HG02938 (cell line): Measurements from ENCODE around the gene FGF16.
"Not testable (repeated sequence)": the region's sequence is repeated elsewhere in the genome, so short reads cannot be mapped to it uniquely, and the experiment has no call there.

Source experiments
- ATAC-seq: cut with Tn5 transposase; IDR thresholded peaks from one replicate; pipeline ENCODE4 v1.9.1; 2021; ENCODE audit warnings: mild to moderate bottlenecking, moderate library complexity; ENCODE audit not compliant: unreplicated experiment

The FGF16 gene

DNA sequence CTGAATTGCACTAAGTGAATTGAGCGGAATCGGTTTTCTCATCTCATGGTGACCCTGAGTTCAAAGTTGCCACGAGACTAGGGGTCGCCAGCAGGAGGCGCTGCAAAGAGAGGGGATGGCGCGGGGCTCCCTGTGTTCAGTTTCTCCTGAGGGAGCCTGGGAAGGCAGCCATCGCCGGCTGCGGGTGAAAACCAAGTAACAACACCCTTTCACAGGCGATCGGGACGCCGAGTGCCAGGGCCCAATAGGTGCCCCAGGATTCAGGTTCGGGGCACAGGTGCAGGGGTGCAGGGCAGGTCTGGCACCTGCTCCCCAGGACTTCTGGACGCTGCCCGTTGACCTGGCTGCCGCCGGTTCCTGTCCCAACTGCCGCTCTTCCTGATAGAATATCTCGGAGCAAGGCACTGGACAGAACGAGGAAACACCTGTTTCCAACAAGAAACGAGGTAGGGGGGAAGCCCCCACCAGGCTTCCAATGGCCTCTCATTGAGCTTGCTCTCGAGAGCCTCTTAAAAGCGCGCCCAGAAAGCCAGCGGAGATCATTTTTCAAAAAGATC is 1.1 kb upstream of the FGF16 start:
- ATAC-seq, result no peak

DNA sequence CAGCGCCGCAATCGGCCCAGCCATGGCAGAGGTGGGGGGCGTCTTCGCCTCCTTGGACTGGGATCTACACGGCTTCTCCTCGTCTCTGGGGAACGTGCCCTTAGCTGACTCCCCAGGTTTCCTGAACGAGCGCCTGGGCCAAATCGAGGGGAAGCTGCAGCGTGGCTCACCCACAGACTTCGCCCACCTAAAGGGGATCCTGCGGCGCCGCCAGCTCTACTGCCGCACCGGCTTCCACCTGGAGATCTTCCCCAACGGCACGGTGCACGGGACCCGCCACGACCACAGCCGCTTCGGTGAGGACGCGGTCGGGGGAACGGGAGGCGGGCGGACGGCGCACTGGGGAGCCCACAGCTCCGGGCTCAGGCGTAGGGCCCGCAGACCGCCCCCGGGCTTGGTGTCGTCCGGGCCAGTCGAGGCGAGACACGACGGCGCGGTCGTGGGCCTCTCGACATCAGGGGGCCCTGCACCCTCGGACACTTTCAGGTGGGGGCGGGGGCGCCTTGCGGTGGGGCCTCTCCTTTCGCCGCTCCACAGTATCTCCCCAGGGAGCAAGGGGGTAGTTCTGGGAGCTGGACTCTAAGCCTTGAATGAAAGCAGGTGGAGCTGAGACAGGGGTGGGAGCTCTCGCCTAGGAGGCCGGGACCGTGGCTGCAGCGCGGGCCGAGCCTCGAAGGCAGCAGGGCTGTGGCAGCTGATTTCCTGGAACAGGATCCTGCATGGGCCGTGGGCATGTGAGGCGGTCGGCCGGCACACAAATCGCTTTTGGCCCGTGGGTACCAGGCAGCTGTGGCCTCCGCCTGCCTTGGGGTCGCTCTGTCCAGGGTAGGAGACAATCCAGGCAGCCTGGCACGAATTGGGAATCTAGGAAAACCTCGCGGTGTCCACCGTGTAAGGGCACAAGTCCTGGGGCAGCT is 722 bp downstream of the FGF16 start:
- no peak for ATAC-seq

DNA sequence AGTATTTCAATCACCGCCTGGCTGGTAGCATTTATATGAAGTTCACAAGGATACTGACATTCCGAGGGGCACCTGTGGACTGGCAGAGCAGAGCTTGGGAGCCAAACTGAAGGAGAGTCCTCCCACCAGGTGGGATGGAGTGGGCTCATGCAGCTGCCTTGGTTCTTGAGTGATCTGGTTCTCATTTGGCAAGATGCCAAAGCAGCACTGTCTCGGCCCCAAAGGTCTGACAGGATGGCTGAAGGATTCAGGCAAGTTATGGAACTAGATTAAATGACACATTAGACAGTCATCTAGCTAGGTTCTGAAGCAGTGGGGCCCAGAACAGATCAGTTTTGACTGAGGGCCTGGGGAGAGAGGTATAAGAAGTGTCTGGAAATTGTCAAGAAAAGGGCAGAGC is 3.2 kb downstream of the FGF16 start:
- no peak for ATAC-seq

DNA sequence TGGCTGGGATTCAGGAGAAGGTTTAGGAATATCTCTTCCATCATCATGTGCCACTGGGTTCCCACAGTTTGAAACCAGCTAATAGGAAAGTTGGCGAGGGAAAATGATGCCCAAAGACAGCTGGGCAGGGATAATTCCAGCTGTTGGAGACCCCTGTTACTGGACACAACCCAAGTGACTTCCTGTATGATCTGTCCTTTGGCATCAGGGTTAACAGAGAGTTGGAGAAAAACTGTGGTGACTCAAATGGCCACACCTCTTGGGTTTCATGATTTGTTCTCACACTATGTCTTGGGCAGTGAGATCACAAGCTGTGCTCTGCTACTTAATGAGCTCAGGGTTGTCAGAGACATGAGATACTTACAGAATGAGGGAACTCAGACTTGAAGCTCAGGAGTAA is 3.8 kb downstream of the FGF16 start:
- ATAC-seq, result no peak

DNA sequence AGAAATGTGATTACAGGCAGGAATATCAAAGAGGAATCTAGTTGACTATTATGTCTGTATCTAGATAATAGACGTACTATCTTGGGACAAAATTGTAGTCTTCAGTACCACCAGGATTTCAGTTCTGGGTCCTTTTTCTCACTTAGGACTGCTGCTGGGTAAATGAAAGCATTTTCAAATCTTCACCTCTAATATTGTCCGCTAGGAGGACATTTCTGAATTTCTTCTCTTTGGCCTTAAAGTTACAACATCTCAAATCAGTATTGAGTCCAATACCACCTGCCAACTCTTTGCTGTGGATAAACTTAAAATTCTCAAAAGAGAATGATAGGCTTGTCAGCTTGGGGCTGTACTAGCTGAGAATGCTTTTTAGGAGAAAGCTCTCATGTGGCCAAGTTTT is 6.0 kb downstream of the FGF16 start:
- ATAC-seq, result no peak

DNA sequence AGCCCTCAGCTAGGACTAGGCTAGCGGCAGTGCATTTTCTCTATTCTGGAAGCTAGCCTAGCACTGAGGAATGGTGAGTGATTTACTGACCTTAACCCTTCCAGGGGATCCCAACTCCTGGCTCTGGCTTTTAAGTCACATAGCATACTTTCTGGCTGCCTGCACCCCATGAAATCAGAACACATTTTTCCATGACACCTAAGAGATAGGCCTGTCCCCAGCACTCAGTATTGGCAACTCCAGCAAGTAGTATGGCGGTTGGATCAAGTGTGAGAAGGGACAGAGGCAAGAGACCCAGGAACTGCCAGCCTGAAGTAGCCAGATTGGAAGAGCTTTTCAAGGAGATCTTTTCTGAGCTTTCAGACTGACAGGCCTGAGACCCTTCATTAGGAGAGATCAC is 8.2 kb downstream of the FGF16 start:
- no peak for ATAC-seq

DNA sequence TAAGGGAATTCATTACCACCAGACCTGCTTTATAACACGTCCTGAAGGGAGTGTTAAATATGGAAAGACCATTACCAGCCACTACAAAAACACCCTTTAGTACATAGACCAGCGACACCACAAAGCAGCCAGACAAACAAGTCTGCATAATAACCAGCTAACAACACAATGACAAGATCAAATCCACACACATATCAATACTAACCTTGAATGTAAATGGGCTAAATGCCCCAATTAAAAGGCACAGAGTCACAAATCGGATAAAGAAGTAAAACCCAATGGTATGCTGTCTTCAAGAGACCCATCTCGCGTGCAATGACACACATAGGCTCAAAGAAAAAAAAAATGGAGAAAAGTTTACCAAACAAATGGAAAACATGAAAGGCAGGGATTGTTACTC is 36.9 kb downstream of the FGF16 start:
- no peak for ATAC-seq

DNA sequence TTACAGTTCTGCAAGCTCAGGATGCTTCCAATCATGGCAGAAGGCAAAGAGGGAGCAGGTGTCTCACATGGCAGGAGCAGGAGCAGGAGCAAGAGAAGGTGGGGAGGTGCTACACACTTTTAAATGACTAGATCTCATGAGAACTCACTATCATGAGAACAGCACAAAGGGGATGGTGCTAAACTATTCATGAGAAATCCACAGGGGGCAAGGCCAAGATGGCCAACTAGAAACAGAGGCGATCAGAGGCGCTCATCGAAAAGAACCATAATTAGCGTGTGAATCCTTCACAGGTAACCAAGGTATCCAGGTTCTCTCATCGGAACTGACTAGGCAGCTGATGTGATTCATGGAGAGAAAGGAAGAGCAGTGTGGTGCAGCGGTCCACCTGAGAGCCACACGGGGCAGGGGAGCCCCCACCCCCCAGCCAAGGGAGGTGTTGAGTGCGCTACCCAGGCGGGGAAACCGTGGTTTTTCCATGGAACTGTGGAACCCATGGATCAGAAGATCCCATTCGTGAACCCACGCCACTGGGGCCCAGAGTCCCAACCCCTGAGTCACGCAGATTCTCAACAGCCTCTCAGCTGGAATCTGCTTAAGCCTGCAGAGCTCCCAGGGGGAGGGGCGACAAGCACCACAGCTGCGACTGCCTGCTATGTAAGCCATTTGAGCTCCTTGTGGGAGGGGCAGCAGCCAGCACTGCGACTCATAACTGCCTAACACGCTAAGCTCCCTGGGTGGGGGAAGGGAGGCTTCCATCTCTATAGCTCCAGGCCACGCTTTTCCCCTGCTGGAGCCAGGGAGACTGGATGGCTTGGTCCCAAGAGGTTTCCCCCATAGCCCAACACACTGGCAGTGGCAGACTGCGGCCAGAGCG is 46.7 kb downstream of the FGF16 start:
- ATAC-seq, result no peak

DNA sequence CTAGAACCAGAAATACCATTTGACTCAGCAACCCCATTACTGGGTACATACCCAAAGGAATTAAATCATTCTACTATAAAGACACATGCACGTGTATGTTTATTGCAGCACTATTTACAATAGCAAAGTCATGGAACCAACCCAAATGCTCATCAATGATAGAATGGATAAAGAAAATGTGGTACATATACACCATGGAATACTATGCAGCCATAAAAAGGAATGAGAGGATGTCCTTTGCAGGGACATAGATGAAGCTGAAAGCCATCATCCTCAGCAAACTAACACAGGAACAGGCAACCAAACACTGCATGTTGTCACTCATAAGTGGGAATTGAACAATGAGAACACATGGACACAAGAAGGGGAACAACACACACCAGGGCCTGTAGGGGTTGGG is 53.0 kb downstream of the FGF16 start:
- ATAC-seq, result not testable (repeated sequence)

DNA sequence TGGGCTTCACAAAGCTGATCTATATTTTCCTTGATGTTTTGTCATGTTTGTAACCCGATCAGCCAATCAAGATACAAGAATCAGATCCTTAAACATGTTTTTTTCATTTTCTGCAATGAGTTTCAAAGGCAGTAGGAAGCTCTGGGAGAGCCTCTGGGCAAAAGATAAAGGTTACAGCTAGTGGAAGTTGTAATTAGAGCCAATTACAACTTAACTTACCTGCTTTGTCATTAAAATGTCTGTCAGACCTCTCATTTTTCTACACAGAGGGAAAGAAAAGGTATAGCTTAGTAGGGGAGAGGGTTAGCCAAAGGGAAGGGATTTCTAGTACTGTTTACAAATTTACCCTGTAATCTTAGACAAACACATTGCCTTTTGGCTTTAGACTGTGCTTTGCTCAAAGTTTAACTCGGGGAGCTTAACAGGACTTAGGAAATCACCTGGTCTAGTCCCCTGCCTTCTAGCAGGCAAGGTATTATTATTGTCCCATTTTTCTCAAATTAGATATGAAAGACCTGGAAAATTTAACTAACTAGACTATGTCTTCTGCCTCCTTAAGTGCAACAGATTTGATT is 55.8 kb downstream of the FGF16 start:
- ATAC-seq, result no peak

DNA sequence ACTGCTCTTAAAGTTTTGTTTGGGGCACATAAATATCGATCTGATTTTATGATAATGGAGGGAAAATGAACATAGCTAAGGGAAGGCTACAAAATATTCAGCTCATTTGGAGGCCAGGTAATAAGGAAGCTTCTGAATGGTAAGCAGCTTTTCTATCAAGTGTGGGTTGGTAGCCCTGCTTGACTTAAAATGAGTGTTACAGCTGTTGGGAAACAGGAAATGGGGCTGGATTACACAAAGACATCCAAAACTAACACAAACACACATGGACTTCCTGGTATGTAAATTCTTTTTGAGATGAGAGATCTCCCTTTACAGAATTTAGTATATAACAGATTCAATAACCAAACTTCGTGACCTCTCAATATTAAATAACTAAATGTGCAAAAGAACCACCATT is 58.0 kb downstream of the FGF16 start:
- no peak for ATAC-seq
